Loucy (cell line): ENCODE data around the gene ROBO2.

Experiments used
- H2AFZ ChIP-seq: fragments of 200-600 bp; sonication (generic); 2 replicates; pipeline ENCODE4 v1.6.0; 2016; ENCODE audit warnings: antibody characterized with exemption, mild to moderate bottlenecking, low read length, moderate library complexity
- H3F3A ChIP-seq: fragments of 200-600 bp; 2 replicates; pipeline ENCODE4 v1.6.0; 2016; ENCODE audit warnings: antibody characterized with exemption, low read depth, mild to moderate bottlenecking
- H3K27me3 ChIP-seq: fragments of 200-600 bp; sonication (generic); 2 replicates; pipeline ENCODE4 v1.6.1; 2014; ENCODE audit warnings: low read length, mild to moderate bottlenecking; ENCODE audit not compliant: insufficient read depth, poor library complexity, severe bottlenecking
- H3K36me3 ChIP-seq: fragments of 200-600 bp; sonication (generic); 2 replicates; pipeline ENCODE4 v1.6.1; 2016; ENCODE audit warnings: low read length; ENCODE audit not compliant: insufficient read depth
- H3K4me1 ChIP-seq: fragments of 200-600 bp; sonication (generic); 2 replicates; pipeline ENCODE4 v1.5.1; 2014; ENCODE audit warnings: low read length, mild to moderate bottlenecking; ENCODE audit not compliant: insufficient read depth, poor library complexity, severe bottlenecking
- H3K4me2 ChIP-seq: fragments of 200-600 bp; sonication (generic); 2 replicates; pipeline ENCODE4 v1.6.0; 2014; ENCODE audit warnings: antibody characterized with exemption, low read length, low read depth, mild to moderate bottlenecking; ENCODE audit not compliant: poor library complexity, severe bottlenecking
- H3K4me3 ChIP-seq: fragments of 200-600 bp; sonication (generic); 2 replicates; pipeline ENCODE4 v1.5.1; 2014; ENCODE audit warnings: low read length, mild to moderate bottlenecking, mixed read lengths; ENCODE audit not compliant: poor library complexity, severe bottlenecking
- H3K79me2 ChIP-seq: fragments of 200-600 bp; sonication (generic); 2 replicates; pipeline ENCODE4 v1.6.1; 2014; ENCODE audit warnings: low read length; ENCODE audit not compliant: insufficient read depth
- H3K9ac ChIP-seq: fragments of 200-600 bp; sonication (generic); 2 replicates; pipeline ENCODE4 v1.6.0; 2014; ENCODE audit warnings: mild to moderate bottlenecking, low read depth, low read length, moderate library complexity; ENCODE audit not compliant: poor library complexity, severe bottlenecking
- H3K9me2 ChIP-seq: fragments of 200-600 bp; sonication (generic); replicated peaks from 2 replicates; pipeline ENCODE4 v1.6.1; 2016; ENCODE audit warnings: low read depth, low read length, mixed read lengths
- H3K9me3 ChIP-seq: fragments of 200-600 bp; sonication (generic); 2 replicates; pipeline ENCODE4 v1.6.1; 2014; ENCODE audit warnings: mild to moderate bottlenecking, antibody characterized with exemption, low read length, low read depth; ENCODE audit not compliant: insufficient read depth
- H4K20me1 ChIP-seq: fragments of 200-600 bp; sonication (generic); 2 replicates; pipeline ENCODE4 v1.6.0; 2014; ENCODE audit warnings: antibody characterized with exemption, low read length, mild to moderate bottlenecking; ENCODE audit not compliant: insufficient read depth, poor library complexity, severe bottlenecking
- CTCF ChIP-seq: fragments of 200-600 bp; sonication (generic); conservative IDR thresholded peaks from 2 replicates; pipeline ENCODE4 v1.5.1; 2014; ENCODE audit warnings: mild to moderate bottlenecking, antibody characterized with exemption, low read length
- EZH2phosphoT487 ChIP-seq: fragments of 200-600 bp; IDR thresholded peaks from 2 replicates; pipeline ENCODE4 v1.6.1; 2018; ENCODE audit warnings: antibody characterized with exemption, mild to moderate bottlenecking, moderate library complexity, borderline replicate concordance

The ROBO2 gene

DNA sequence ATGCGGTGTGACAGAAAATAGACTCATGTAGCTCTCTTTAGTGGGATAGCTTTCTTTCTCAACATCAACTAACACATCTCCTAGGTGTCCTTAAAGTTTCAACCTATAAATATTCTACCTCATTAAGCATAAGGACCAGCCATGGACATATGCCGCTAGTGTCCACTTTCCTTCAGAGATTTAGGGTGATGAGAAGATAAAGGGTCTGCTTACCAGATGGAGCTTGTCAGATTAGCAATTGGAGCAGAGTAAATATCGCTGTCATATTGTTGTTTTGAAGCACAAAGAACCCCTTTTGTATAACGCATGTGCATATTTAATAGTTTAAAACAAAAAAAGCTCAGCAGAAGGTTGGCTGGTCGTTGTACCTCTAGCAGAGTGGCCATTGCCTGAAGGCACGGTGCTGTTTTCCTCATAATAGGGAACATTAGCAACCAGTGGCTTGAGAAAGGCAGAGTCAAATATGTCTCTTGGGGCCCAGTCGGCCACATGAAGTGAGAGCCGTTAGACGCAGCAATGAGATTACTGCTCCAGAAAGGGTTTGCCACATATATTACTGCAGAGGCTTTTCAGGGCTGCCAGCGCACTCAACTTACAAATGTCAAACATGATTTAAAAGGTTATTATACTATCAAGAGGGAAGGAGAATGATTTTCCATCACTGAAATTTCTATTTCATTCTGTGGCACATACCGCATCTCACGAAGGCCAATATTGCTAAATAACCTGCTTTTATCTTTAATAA lies 264.2 kb downstream of the ROBO2 start:
- Histone ChIP-seq H3K9me2 (no peaks in the 10 kb centered on the region), H3F3A (no peaks in the 10 kb centered on the region), H3K27me3 (no peaks in the 10 kb centered on the region), H3K4me3 (no peak overlapping the region), H3K9me3 (no peaks in the 10 kb centered on the region), H3K4me2 (no peak overlapping the region), H3K79me2 (no peaks in the 10 kb centered on the region), H4K20me1 (no peaks in the 10 kb centered on the region), H3K9ac (no peak overlapping the region), H3K36me3 (no peaks in the 10 kb centered on the region), H3K4me1 (no peaks in the 10 kb centered on the region), H2AFZ (no peak overlapping the region)
- TF ChIP-seq EZH2phosphoT487 (no peak), CTCF (no peak)

DNA sequence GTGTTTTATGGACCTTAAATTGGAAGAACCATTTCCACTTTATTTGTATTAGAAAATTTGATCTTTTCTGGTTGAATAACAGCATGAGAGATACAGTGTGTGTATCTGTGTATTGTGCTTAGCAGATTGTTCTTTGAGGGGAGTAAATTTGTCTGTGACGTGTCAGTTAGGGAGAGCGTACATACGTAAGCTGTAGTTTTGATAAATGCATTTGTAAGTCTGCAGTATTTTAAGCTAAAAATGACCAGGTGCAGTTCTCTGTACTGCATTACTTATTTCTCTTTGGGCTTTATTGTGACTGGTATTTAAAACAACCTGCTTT lies 264.8 kb downstream of the ROBO2 start:
- H3K9me3 ChIP-seq: no peaks in the 10 kb centered on the region
- H3K4me1 ChIP-seq: no peaks in the 10 kb centered on the region
- H3K9ac ChIP-seq: no peak overlapping the region
- H3F3A ChIP-seq: no peaks in the 10 kb centered on the region
- no peaks in the 10 kb centered on the region for H3K79me2 ChIP-seq
- no peaks in the 10 kb centered on the region for H3K36me3 ChIP-seq
- no peaks in the 10 kb centered on the region for H3K27me3 ChIP-seq
- H2AFZ ChIP-seq: no peak overlapping the region
- H4K20me1 ChIP-seq: no peaks in the 10 kb centered on the region
- H3K4me3 ChIP-seq: no peak overlapping the region
- no peak overlapping the region for H3K4me2 ChIP-seq
- TF ChIP-seq CTCF (no peak), EZH2phosphoT487 (no peak)
- no peaks in the 10 kb centered on the region for H3K9me2 ChIP-seq

- H3K4me2 ChIP-seq: no peak overlapping the region
- no peaks in the 10 kb centered on the region for H3K79me2 ChIP-seq
- no peaks in the 10 kb centered on the region for H3K27me3 ChIP-seq
- H3K9me2 ChIP-seq: no peaks in the 10 kb centered on the region
- H2AFZ ChIP-seq: no peak overlapping the region
- TF ChIP-seq EZH2phosphoT487: no peak
- no peak for TF ChIP-seq CTCF
- H3K9me3 ChIP-seq: no peaks in the 10 kb centered on the region
- H3K4me1 ChIP-seq: no peaks in the 10 kb centered on the region
- no peaks in the 10 kb centered on the region for H3F3A ChIP-seq
- H3K36me3 ChIP-seq: no peaks in the 10 kb centered on the region
- H4K20me1 ChIP-seq: no peaks in the 10 kb centered on the region
- H3K4me3 ChIP-seq: no peak overlapping the region
- no peak overlapping the region for H3K9ac ChIP-seq
Measured at GRCh38 chr3:77309460-77309859, 269.6 kb downstream of the ROBO2 start.
